SU-DHL-6 (cell line): ENCODE data around the gene PLEKHA8.

Source experiments
- EZH2phosphoT487 ChIP-seq: fragments of 200-600 bp; sonication (generic), shearing (Covaris generic); conservative IDR thresholded peaks from 2 replicates; pipeline ENCODE4 v1.6.1; 2018; ENCODE audit warnings: mild to moderate bottlenecking, antibody characterized with exemption, low read length, moderate library complexity, mixed read lengths
- TF ChIP-seq, protein P1 (sequence below): fragments of 200-600 bp; sonication (generic); IDR thresholded peaks from one replicate; pipeline ENCODE4 v1.5.1; 2017; ENCODE audit warnings: antibody characterized with exemption, mild to moderate bottlenecking, low read length, moderate library complexity; ENCODE audit not compliant: insufficient read depth, poor library complexity, severe bottlenecking

DNA sequence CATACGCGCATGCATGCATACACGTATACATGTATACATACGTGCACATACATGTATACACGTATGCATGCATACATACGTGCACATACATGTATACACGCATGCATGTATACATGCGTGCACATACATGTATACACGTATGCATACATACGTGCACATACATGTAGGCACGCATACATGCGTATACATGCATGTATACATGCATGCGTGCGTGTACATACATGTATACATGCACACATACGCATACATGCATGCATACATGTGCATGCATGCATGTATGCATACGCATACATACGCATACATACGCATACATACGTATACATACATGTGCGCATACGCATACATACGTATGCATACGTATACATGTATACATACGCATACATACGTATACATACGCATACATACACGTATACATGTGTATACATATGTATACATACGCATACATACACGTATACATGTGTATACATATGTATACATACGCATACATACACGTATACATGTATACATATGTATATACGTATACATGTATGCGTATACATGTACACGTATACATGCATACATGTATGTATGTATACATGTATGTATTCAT lies 87.6 kb downstream of the PLEKHA8 start:
- TF ChIP-seq, protein P1, sequence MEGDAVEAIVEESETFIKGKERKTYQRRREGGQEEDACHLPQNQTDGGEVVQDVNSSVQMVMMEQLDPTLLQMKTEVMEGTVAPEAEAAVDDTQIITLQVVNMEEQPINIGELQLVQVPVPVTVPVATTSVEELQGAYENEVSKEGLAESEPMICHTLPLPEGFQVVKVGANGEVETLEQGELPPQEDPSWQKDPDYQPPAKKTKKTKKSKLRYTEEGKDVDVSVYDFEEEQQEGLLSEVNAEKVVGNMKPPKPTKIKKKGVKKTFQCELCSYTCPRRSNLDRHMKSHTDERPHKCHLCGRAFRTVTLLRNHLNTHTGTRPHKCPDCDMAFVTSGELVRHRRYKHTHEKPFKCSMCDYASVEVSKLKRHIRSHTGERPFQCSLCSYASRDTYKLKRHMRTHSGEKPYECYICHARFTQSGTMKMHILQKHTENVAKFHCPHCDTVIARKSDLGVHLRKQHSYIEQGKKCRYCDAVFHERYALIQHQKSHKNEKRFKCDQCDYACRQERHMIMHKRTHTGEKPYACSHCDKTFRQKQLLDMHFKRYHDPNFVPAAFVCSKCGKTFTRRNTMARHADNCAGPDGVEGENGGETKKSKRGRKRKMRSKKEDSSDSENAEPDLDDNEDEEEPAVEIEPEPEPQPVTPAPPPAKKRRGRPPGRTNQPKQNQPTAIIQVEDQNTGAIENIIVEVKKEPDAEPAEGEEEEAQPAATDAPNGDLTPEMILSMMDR = no peak
- TF ChIP-seq EZH2phosphoT487 = no peak
